SK-N-SH (cell line): ENCODE data around the gene BABAM2. TPM values are rescaled to one million over a fixed set of nuclear protein-coding genes. Genes with fewer than 3 reads are reported as not detected.
"Not testable (repeated sequence)": the region's sequence is repeated elsewhere in the genome, so short reads cannot be mapped to it uniquely, and the experiment has no call there.

Source experiments
- CTCF ChIA-PET: fragments of 300-600, 350-600 bp; formaldehyde crosslinking; extraction: SDS; loops from one replicate; lab custom pipeline; 2021; lab: Yijun Ruan, JAX
- POLR2A ChIA-PET: fragments of 350-600 bp; sonication (Branson Sonifier 250); formaldehyde crosslinking; extraction: SDS; loops from one replicate; lab custom pipeline; 2020; ENCODE audit warnings: antibody characterized with exemption, inconsistent platforms; lab: Yijun Ruan, JAX
- DNase-seq: peaks from one replicate; pipeline ENCODE4 v3.0.0; 2012
- H2AFZ ChIP-seq: fragments of 200-600 bp; sonication (generic); 2 replicates; pipeline ENCODE4 v1.8.1; 2016; ENCODE audit warnings: antibody characterized with exemption, mild to moderate bottlenecking, low read depth
- H3F3A ChIP-seq: fragments of 200-600 bp; sonication (generic); replicated peaks from 2 replicates; pipeline ENCODE3; 2016; ENCODE audit warnings: antibody characterized with exemption, mild to moderate bottlenecking; ENCODE audit not compliant: insufficient read depth
- H3K27ac ChIP-seq, 2 experiments: fragments of 200-500 bp in 1 of 2; fragments of 200-600 bp in 1 of 2; sonication (Bioruptor generic) in 1 of 2; sonication (generic), shearing (Covaris generic) in 1 of 2; 2 replicates each; pipeline versions ENCODE4 v1.5.1 to v1.6.1; 2014 to 2016; ENCODE audit warnings: low read depth in 2 of 2, inconsistent platforms in 1 of 2, low read length in 1 of 2, mild to moderate bottlenecking in 1 of 2, mixed read lengths in 1 of 2
- H3K27me3 ChIP-seq: fragments of 200-600 bp; sonication (generic), shearing (Covaris generic); 2 replicates; pipeline ENCODE4 v1.6.1; 2016; ENCODE audit warnings: mixed run types; ENCODE audit not compliant: insufficient read depth
- H3K36me3 ChIP-seq, 2 experiments: fragments of 200-500 bp in 1 of 2; fragments of 200-600 bp in 1 of 2; sonication (Bioruptor generic) in 1 of 2; sonication (generic) in 1 of 2; replicated peaks in 1 of 2; 2 replicates each; pipeline versions ENCODE3 to v1.5.1; 2014 to 2016; ENCODE audit warnings: low read length in 1 of 2, mild to moderate bottlenecking in 1 of 2; ENCODE audit not compliant: insufficient read depth in 2 of 2, control insufficient read depth in 1 of 2
- H3K4me1 ChIP-seq, 2 experiments: fragments of 200-500 bp in 1 of 2; fragments of 200-600 bp in 1 of 2; sonication (Bioruptor generic) in 1 of 2; sonication (generic), shearing (Covaris generic) in 1 of 2; 2 replicates each; pipeline versions ENCODE4 v1.5.1 to v1.6.1; 2014 to 2016; ENCODE audit warnings: low read depth in 1 of 2, low read length in 1 of 2, mixed run types in 1 of 2; ENCODE audit not compliant: insufficient read depth in 2 of 2, control insufficient read depth in 1 of 2
- H3K4me2 ChIP-seq: fragments of 200-600 bp; sonication (generic), shearing (Covaris generic); 2 replicates; pipeline ENCODE4 v1.6.1; 2017; ENCODE audit warnings: mixed run types
- H3K4me3 ChIP-seq, 2 experiments: fragments of 200-500 bp in 1 of 2; fragments of 200-600 bp in 1 of 2; sonication (Bioruptor generic) in 1 of 2; sonication (generic), shearing (Covaris generic) in 1 of 2; 2 replicates each; pipeline versions ENCODE4 v1.5.1 to v1.8.1; 2014 to 2016; ENCODE audit warnings: low read depth in 2 of 2, inconsistent platforms in 1 of 2, low read length in 1 of 2, mild to moderate bottlenecking in 1 of 2, mixed read lengths in 1 of 2, moderate library complexity in 1 of 2
- H3K79me2 ChIP-seq: fragments of 200-600 bp; sonication (generic); 2 replicates; pipeline ENCODE4 v1.8.1; 2017; ENCODE audit warnings: mild to moderate bottlenecking; ENCODE audit not compliant: insufficient read depth
- H3K9ac ChIP-seq: fragments of 200-600 bp; sonication (generic); 2 replicates; pipeline ENCODE4 v1.6.1; 2017; ENCODE audit warnings: mixed run types
- H3K9me2 ChIP-seq: fragments of 200-600 bp; sonication (generic); 2 replicates; pipeline ENCODE4 v1.6.1; 2017; ENCODE audit warnings: mixed run types
- H3K9me3 ChIP-seq: fragments of 200-600 bp; sonication (generic); 2 replicates; pipeline ENCODE4 v1.6.1; 2017; ENCODE audit warnings: mixed run types, mild to moderate bottlenecking, moderate library complexity
- H4K20me1 ChIP-seq: fragments of 200-600 bp; sonication (generic); 2 replicates; pipeline ENCODE4 v1.6.1; 2017; ENCODE audit warnings: mild to moderate bottlenecking, mixed run types; ENCODE audit not compliant: insufficient read depth
- CTCF ChIP-seq: fragments of 200-600 bp; sonication (generic); IDR thresholded peaks from 2 replicates; pipeline ENCODE4 v1.6.1; 2017; ENCODE audit warnings: antibody characterized with exemption, mild to moderate bottlenecking, moderate library complexity
- FOSL2 ChIP-seq: IDR thresholded peaks from 2 replicates; pipeline ENCODE4 v1.4.0; 2012; ENCODE audit warnings: low read depth, mild to moderate bottlenecking, moderate library complexity, borderline replicate concordance
- GABPA ChIP-seq: IDR thresholded peaks from 2 replicates; pipeline ENCODE4 v1.4.0; 2012; ENCODE audit warnings: low read depth, mild to moderate bottlenecking
- GATA2 ChIP-seq: sonication (generic); formaldehyde crosslinking; IDR thresholded peaks from 2 replicates; pipeline ENCODE4 v1.5.0; 2020; ENCODE audit warnings: mild to moderate bottlenecking, missing genetic modification reagents
- JUND ChIP-seq: IDR thresholded peaks from 2 replicates; pipeline ENCODE4 v1.4.0; 2012
- MXI1 ChIP-seq: IDR thresholded peaks from 2 replicates; pipeline ENCODE4 v1.6.1; 2012; ENCODE audit warnings: mild to moderate bottlenecking, low read depth, low read length, improper control_type of control experiment
- NFIC ChIP-seq: IDR thresholded peaks from 2 replicates; pipeline ENCODE4 v1.4.0; 2012; ENCODE audit warnings: borderline replicate concordance
- SMC3 ChIP-seq: IDR thresholded peaks from 2 replicates; pipeline ENCODE4 v1.6.1; 2012; ENCODE audit warnings: low read depth, low read length, improper control_type of control experiment
- TAF1 ChIP-seq: IDR thresholded peaks from 2 replicates; pipeline ENCODE4 v1.6.1; 2012; ENCODE audit warnings: low read depth, mild to moderate bottlenecking, low read length, moderate library complexity, borderline replicate concordance
- TCF12 ChIP-seq: IDR thresholded peaks from 2 replicates; pipeline ENCODE4 v1.4.0; 2012
- USF2 ChIP-seq: fragments of 150-350 bp; IDR thresholded peaks from 2 replicates; pipeline ENCODE4 v1.6.1; 2017; ENCODE audit warnings: antibody characterized with exemption, low read length, low read depth, borderline replicate concordance
- WGBS: methylation state at CpG from one replicate; pipeline ENCODE4 v1.1.6; 2017; ENCODE audit warnings: low lambda C conversion rate; 5-methylcytosine and 5-hydroxymethylcytosine counted together
- polyA plus RNA-seq, 3 experiments: library from polyadenylated mRNA; depleted of rRNA; stranded (reverse); fragments of >200 nt; gene quantifications; 2 replicates each; pipeline ENCODE4 v1.2.3, GENCODE V29; 2012
- TF ChIP-seq, protein P1 (sequence below): fragments of 150-350 bp; IDR thresholded peaks from 2 replicates; pipeline ENCODE4 v1.6.1; 2016; ENCODE audit warnings: mild to moderate bottlenecking, low read depth, low read length

BABAM2 gene
- polyA plus RNA-seq, 1 of the 3 experiments (the other 2 are of a cell fraction), result 34.0 TPM

- Histone ChIP-seq H3K27ac (peak overlapping the region; percentile 0 to 18; a peak in 2 of 4 replicates), H3F3A (peaks cover 2% of the 10 kb centered on the region), H3K79me2 (no peaks in the 10 kb centered on the region), H3K9ac (no peak overlapping the region), H2AFZ (no peak overlapping the region), H4K20me1 (no peaks in the 10 kb centered on the region), H3K9me2 (no peaks in the 10 kb centered on the region), H3K36me3 (no peaks in the 10 kb centered on the region), H3K9me3 (no peaks in the 10 kb centered on the region), H3K4me1 (peaks cover 3% of the 10 kb centered on the region in 2 experiments; a peak in 2 of 4 replicates), H3K4me3 (no peak overlapping the region), H3K4me2 (no peak overlapping the region), H3K27me3 (no peaks in the 10 kb centered on the region)
- DNase-seq, result no peak
- TF ChIP-seq MXI1 (no peak), SMC3 (no peak), JUND (no peak), TAF1 (no peak), GATA2 (CRISPR knock-in tag) (no peak), TCF12 (no peak), NFIC (no peak), GABPA (no peak), USF2 (no peak), CTCF (no peak), FOSL2 (no peak)
- TF ChIP-seq, protein P1, sequence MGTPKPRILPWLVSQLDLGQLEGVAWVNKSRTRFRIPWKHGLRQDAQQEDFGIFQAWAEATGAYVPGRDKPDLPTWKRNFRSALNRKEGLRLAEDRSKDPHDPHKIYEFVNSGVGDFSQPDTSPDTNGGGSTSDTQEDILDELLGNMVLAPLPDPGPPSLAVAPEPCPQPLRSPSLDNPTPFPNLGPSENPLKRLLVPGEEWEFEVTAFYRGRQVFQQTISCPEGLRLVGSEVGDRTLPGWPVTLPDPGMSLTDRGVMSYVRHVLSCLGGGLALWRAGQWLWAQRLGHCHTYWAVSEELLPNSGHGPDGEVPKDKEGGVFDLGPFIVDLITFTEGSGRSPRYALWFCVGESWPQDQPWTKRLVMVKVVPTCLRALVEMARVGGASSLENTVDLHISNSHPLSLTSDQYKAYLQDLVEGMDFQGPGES, result no peak
- ChIA-PET POLR2A (no interaction called here), CTCF (interaction anchor here (1.4 kb wide), 1 partner anchor 423 kb away, joined by 3 read pairs; no protein-coding TSS in a partner anchor)
- 80% methylated on average over 4 of the region's 4 CpGs for WGBS
Measured at GRCh38 chr2:27967076-27967475, 76.5 kb downstream of the BABAM2 start.

DNA sequence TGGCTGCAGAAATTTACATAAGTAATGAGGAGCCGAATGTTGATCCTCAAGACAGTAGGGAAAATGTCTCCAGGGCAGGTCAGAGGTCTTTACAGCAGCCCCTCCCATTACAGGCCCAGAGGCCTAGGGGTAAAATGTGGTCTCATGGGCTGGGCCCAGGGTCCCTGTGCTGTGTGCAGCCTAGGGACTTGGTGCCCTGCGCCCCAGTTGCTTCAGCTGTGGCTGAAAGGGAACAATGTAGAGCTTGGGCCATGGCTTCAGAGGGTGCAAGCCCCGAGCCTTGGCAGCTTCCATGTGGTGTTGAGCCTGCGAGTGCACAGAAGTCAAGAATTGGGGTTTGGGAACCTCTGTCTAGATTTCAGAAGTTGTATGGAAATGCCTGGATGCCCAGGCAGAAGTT is 77.5 kb downstream of the BABAM2 start:
- H3K36me3 ChIP-seq, POLR2A ChIA-PET, H3K4me2 ChIP-seq, H3K4me3 ChIP-seq, H3K4me1 ChIP-seq, H3F3A ChIP-seq, H2AFZ ChIP-seq, DNase-seq, H3K9me2 ChIP-seq, H3K9me3 ChIP-seq, H3K27ac ChIP-seq, H4K20me1 ChIP-seq, H3K9ac ChIP-seq, H3K27me3 ChIP-seq, H3K79me2 ChIP-seq: not testable (repeated sequence)
- CTCF ChIA-PET, result interaction anchor here (0.6 kb wide), 1 partner anchor 126 kb away, joined by 3 read pairs; no protein-coding TSS in a partner anchor
- WGBS, result 97% methylated on average over 4 of the region's 4 CpGs

GRCh38 chr2:27968957-27969356 is 78.4 kb downstream of the BABAM2 start:
- H3K36me3 ChIP-seq, H3K27me3 ChIP-seq, H3K9me2 ChIP-seq, H3K9me3 ChIP-seq, DNase-seq, H3K79me2 ChIP-seq, H3K4me1 ChIP-seq, H3K27ac ChIP-seq, H3K4me2 ChIP-seq, H2AFZ ChIP-seq, H3F3A ChIP-seq, H3K9ac ChIP-seq, H3K4me3 ChIP-seq, POLR2A ChIA-PET, H4K20me1 ChIP-seq: not testable (repeated sequence)
- 87% methylated on average over 2 of the region's 2 CpGs for WGBS
- CTCF ChIA-PET, result interaction anchor here (0.8 to 1.2 kb wide), 2 partner anchors 18 to 428 kb away, joined by 3 read pairs; no protein-coding TSS in a partner anchor
